ENCODE results near the gene HTR2B.
"Not testable (repeated sequence)": the region's sequence is repeated elsewhere in the genome, so short reads cannot be mapped to it uniquely, and the experiment has no call there.

HTR2B gene

GRCh38 chr2:231161877-231162329 is 37.1 kb upstream of the HTR2B start:
- Histone ChIP-seq H3K4me1 (ENCODE audit: control insufficient read depth, insufficient read depth, low read length) (peaks cover 1% of the 10 kb centered on the region; the same call in 1 of the 2 replicates), H3K27ac (ENCODE audit: low read length) (no peak overlapping the region), H3K36me3 (ENCODE audit: control insufficient read depth, insufficient read depth, low read length) (no peaks in the 10 kb centered on the region), H3K4me3 (ENCODE audit: low read length) (no peak overlapping the region), H3K9me3 (ENCODE audit: control insufficient read depth, insufficient read depth, low read length) (no peaks in the 10 kb centered on the region), H3K27me3 (ENCODE audit: control insufficient read depth, insufficient read depth, low read length) (no peaks in the 10 kb centered on the region)
- no CpG with 5 or more reads among the region's 2 CpGs for WGBS (ENCODE audit: insufficient coverage, insufficient read length)
- no peak for DNase-seq (ENCODE audit: low read depth, low spot score)

GRCh38 chr2:231161252-231161839 is 36.5 kb upstream of the HTR2B start:
- peaks cover 1% of the 10 kb centered on the region; the same call in 1 of the 2 replicates for H3K4me1 ChIP-seq (ENCODE audit: control insufficient read depth, insufficient read depth, low read length)
- H3K4me3 ChIP-seq (ENCODE audit: low read length), result no peak overlapping the region
- no peaks in the 10 kb centered on the region for H3K36me3 ChIP-seq (ENCODE audit: control insufficient read depth, insufficient read depth, low read length)
- WGBS (ENCODE audit: insufficient coverage, insufficient read length), result no CpG with 5 or more reads among the region's 7 CpGs
- no peak overlapping the region for H3K27ac ChIP-seq (ENCODE audit: low read length)
- no peaks in the 10 kb centered on the region for H3K9me3 ChIP-seq (ENCODE audit: control insufficient read depth, insufficient read depth, low read length)
- no peak for DNase-seq (ENCODE audit: low read depth, low spot score)
- no peaks in the 10 kb centered on the region for H3K27me3 ChIP-seq (ENCODE audit: control insufficient read depth, insufficient read depth, low read length)

- no peak for DNase-seq (ENCODE audit: low read depth, low spot score)
- no CpG with 5 or more reads among the region's 5 CpGs for WGBS (ENCODE audit: insufficient coverage, insufficient read length)
- H3K36me3 ChIP-seq (ENCODE audit: control insufficient read depth, insufficient read depth, low read length), result no peaks in the 10 kb centered on the region
- H3K27ac ChIP-seq (ENCODE audit: low read length), result no peak overlapping the region
- no peak overlapping the region for H3K4me3 ChIP-seq (ENCODE audit: low read length)
- H3K9me3 ChIP-seq (ENCODE audit: control insufficient read depth, insufficient read depth, low read length), result no peaks in the 10 kb centered on the region
- no peaks in the 10 kb centered on the region for H3K27me3 ChIP-seq (ENCODE audit: control insufficient read depth, insufficient read depth, low read length)
- peaks cover 1% of the 10 kb centered on the region; the same call in 1 of the 2 replicates for H3K4me1 ChIP-seq (ENCODE audit: control insufficient read depth, insufficient read depth, low read length)
Measured at GRCh38 chr2:231160701-231161100, 35.9 kb upstream of the HTR2B start.

GRCh38 chr2:231159306-231159705 is 34.5 kb upstream of the HTR2B start:
- Histone ChIP-seq H3K27ac (ENCODE audit: low read length) (no peak overlapping the region), H3K4me1 (ENCODE audit: control insufficient read depth, insufficient read depth, low read length) (peaks cover 1% of the 10 kb centered on the region; the same call in 1 of the 2 replicates), H3K4me3 (ENCODE audit: low read length) (no peak overlapping the region), H3K27me3 (ENCODE audit: control insufficient read depth, insufficient read depth, low read length) (no peaks in the 10 kb centered on the region), H3K36me3 (ENCODE audit: control insufficient read depth, insufficient read depth, low read length) (peaks cover 2% of the 10 kb centered on the region; the same call in 1 of the 2 replicates), H3K9me3 (ENCODE audit: control insufficient read depth, insufficient read depth, low read length) (no peaks in the 10 kb centered on the region)
- DNase-seq (ENCODE audit: low read depth, low spot score), result no peak

GRCh38 chr2:231152800-231153557 is 28.1 kb upstream of the HTR2B start:
- no peak for DNase-seq (ENCODE audit: low read depth, low spot score)
- Histone ChIP-seq H3K4me1 (ENCODE audit: control insufficient read depth, insufficient read depth, low read length) (no peaks in the 10 kb centered on the region), H3K4me3 (ENCODE audit: low read length) (no peak overlapping the region), H3K27ac (ENCODE audit: low read length) (no peak overlapping the region), H3K27me3 (ENCODE audit: control insufficient read depth, insufficient read depth, low read length) (no peaks in the 10 kb centered on the region), H3K9me3 (ENCODE audit: control insufficient read depth, insufficient read depth, low read length) (no peaks in the 10 kb centered on the region), H3K36me3 (ENCODE audit: control insufficient read depth, insufficient read depth, low read length) (peaks cover 3% of the 10 kb centered on the region; the same call in 1 of the 2 replicates)
- no CpG with 5 or more reads among the region's 8 CpGs for WGBS (ENCODE audit: insufficient coverage, insufficient read length)

- no peaks in the 10 kb centered on the region for H3K36me3 ChIP-seq (ENCODE audit: control insufficient read depth, insufficient read depth, low read length)
- H3K27me3 ChIP-seq (ENCODE audit: control insufficient read depth, insufficient read depth, low read length), result no peaks in the 10 kb centered on the region
- no CpG with 5 or more reads among the region's 2 CpGs for WGBS (ENCODE audit: insufficient coverage, insufficient read length)
- no peaks in the 10 kb centered on the region for H3K9me3 ChIP-seq (ENCODE audit: control insufficient read depth, insufficient read depth, low read length)
- no peak overlapping the region for H3K4me3 ChIP-seq (ENCODE audit: low read length)
- no peak overlapping the region for H3K27ac ChIP-seq (ENCODE audit: low read length)
- H3K4me1 ChIP-seq (ENCODE audit: control insufficient read depth, insufficient read depth, low read length), result no peaks in the 10 kb centered on the region
- DNase-seq (ENCODE audit: low read depth, low spot score), result no peak
Measured at GRCh38 chr2:231146665-231147064, 21.8 kb upstream of the HTR2B start.

- Histone ChIP-seq H3K9me3 (ENCODE audit: control insufficient read depth, insufficient read depth, low read length) (no peaks in the 10 kb centered on the region), H3K4me1 (ENCODE audit: control insufficient read depth, insufficient read depth, low read length) (no peaks in the 10 kb centered on the region), H3K27ac (ENCODE audit: low read length) (no peak overlapping the region), H3K36me3 (ENCODE audit: control insufficient read depth, insufficient read depth, low read length) (no peaks in the 10 kb centered on the region), H3K4me3 (ENCODE audit: low read length) (no peak overlapping the region), H3K27me3 (ENCODE audit: control insufficient read depth, insufficient read depth, low read length) (no peaks in the 10 kb centered on the region)
- DNase-seq (ENCODE audit: low read depth, low spot score), result no peak
- WGBS (ENCODE audit: insufficient coverage, insufficient read length), result no CpG with 5 or more reads among the region's 6 CpGs
Measured at GRCh38 chr2:231144896-231145295, 20.1 kb upstream of the HTR2B start.

GRCh38 chr2:231140808-231141207 is 16.0 kb upstream of the HTR2B start:
- H3K4me1 ChIP-seq (ENCODE audit: control insufficient read depth, insufficient read depth, low read length); DNase-seq (ENCODE audit: low read depth, low spot score); H3K27ac ChIP-seq (ENCODE audit: low read length); H3K36me3 ChIP-seq (ENCODE audit: control insufficient read depth, insufficient read depth, low read length); H3K27me3 ChIP-seq (ENCODE audit: control insufficient read depth, insufficient read depth, low read length); H3K9me3 ChIP-seq (ENCODE audit: control insufficient read depth, insufficient read depth, low read length); H3K4me3 ChIP-seq (ENCODE audit: low read length): not testable (repeated sequence)
- no CpG with 5 or more reads among the region's 8 CpGs for WGBS (ENCODE audit: insufficient coverage, insufficient read length)

GRCh38 chr2:231139796-231140195 is 15.0 kb upstream of the HTR2B start:
- Histone ChIP-seq H3K27ac (ENCODE audit: low read length) (no peak overlapping the region), H3K4me3 (ENCODE audit: low read length) (no peak overlapping the region), H3K4me1 (ENCODE audit: control insufficient read depth, insufficient read depth, low read length) (no peaks in the 10 kb centered on the region), H3K27me3 (ENCODE audit: control insufficient read depth, insufficient read depth, low read length) (no peaks in the 10 kb centered on the region), H3K9me3 (ENCODE audit: control insufficient read depth, insufficient read depth, low read length) (no peaks in the 10 kb centered on the region), H3K36me3 (ENCODE audit: control insufficient read depth, insufficient read depth, low read length) (no peaks in the 10 kb centered on the region)
- no peak for DNase-seq (ENCODE audit: low read depth, low spot score)

- Histone ChIP-seq H3K4me1 (ENCODE audit: control insufficient read depth, insufficient read depth, low read length) (no peaks in the 10 kb centered on the region), H3K9me3 (ENCODE audit: control insufficient read depth, insufficient read depth, low read length) (no peaks in the 10 kb centered on the region), H3K27me3 (ENCODE audit: control insufficient read depth, insufficient read depth, low read length) (no peaks in the 10 kb centered on the region), H3K4me3 (ENCODE audit: low read length) (no peak overlapping the region), H3K27ac (ENCODE audit: low read length) (no peak overlapping the region), H3K36me3 (ENCODE audit: control insufficient read depth, insufficient read depth, low read length) (no peaks in the 10 kb centered on the region)
- DNase-seq (ENCODE audit: low read depth, low spot score), result no peak
- no CpG with 5 or more reads among the region's 8 CpGs for WGBS (ENCODE audit: insufficient coverage, insufficient read length)
Measured at GRCh38 chr2:231138699-231139098, 13.9 kb upstream of the HTR2B start.
